Immature natural killer cell (primary cell): Measurements from ENCODE around the gene EVI5L. TPM values are rescaled to one million over a fixed set of nuclear protein-coding genes. Genes with fewer than 3 reads are reported as not detected.
"Not testable (repeated sequence)": the region's sequence is repeated elsewhere in the genome, so short reads cannot be mapped to it uniquely, and the experiment has no call there.

Source experiments
- DNase-seq, 3 donors: peaks; one replicate each; pipeline ENCODE4 v3.0.0; 2022; ENCODE audit warnings: mixed read lengths in 1 of 3
- H3K27ac Mint-ChIP-seq, 6 donors: one replicate each; pipeline ENCODE4 v1.8.0; 2020; ENCODE audit warnings: mixed read lengths in 6 of 6, mild to moderate bottlenecking in 5 of 6, inconsistent platforms in 4 of 6, moderate library complexity in 3 of 6
- H3K27me3 Mint-ChIP-seq, 3 donors: one replicate each; pipeline ENCODE4 v1.8.0; 2020 to 2021; ENCODE audit warnings: low read depth in 3 of 3, mild to moderate bottlenecking in 3 of 3, mixed read lengths in 3 of 3, moderate library complexity in 3 of 3, inconsistent platforms in 1 of 3
- H3K36me3 Mint-ChIP-seq, 3 donors: one replicate each; pipeline ENCODE4 v1.8.0; 2020; ENCODE audit warnings: mixed read lengths in 3 of 3, inconsistent platforms in 2 of 3, mild to moderate bottlenecking in 2 of 3
- H3K4me1 Mint-ChIP-seq, 2 donors: one replicate each; pipeline ENCODE4 v1.8.0; 2020; ENCODE audit warnings: inconsistent platforms in 2 of 2, mild to moderate bottlenecking in 2 of 2, mixed read lengths in 2 of 2, moderate library complexity in 1 of 2
- H3K4me3 Mint-ChIP-seq, 5 donors: one replicate each; pipeline ENCODE4 v1.8.0; 2020; ENCODE audit warnings: mild to moderate bottlenecking in 5 of 5, mixed read lengths in 5 of 5, inconsistent platforms in 3 of 5, moderate library complexity in 3 of 5
- H3K9me3 Mint-ChIP-seq, 6 donors: one replicate each; pipeline ENCODE4 v1.8.0; 2020; ENCODE audit warnings: mild to moderate bottlenecking in 6 of 6, mixed read lengths in 6 of 6, inconsistent platforms in 4 of 6, moderate library complexity in 3 of 6
- polyA plus RNA-seq, 3 donors: library from polyadenylated mRNA; unstranded; fragments of 300-500 nt; fragmentation: Illumina TruSeq; gene quantifications; one replicate each; pipeline ENCODE4 v1.2.3, GENCODE V29; 2021

The EVI5L gene
- polyA plus RNA-seq, 3 donors from 2014 or later = 1.6 to 5.1 (median 2.7) TPM

GRCh38 chr19:7795555-7796161 is 34.4 kb upstream of the EVI5L start:
- H3K27ac Mint-ChIP-seq = no peak overlapping the region

GRCh38 chr19:7799640-7800355 is 30.2 kb upstream of the EVI5L start:
- Mint-ChIP-seq H3K36me3 (no peaks in the 10 kb centered on the region), H3K4me3 (no peak overlapping the region), H3K27ac (peak overlapping the region in 1 of 6 donors; percentile 22), H3K9me3 (no peaks in the 10 kb centered on the region), H3K27me3 (peaks cover 3 to 17% (median 8%) of the 10 kb centered on the region in 3 donors), H3K4me1 (peaks cover 0 to 1% of the 10 kb centered on the region in 2 donors)
- peak; percentile 41 to 50 (median 48) for DNase-seq

More at GRCh38 chr19:7795555-7796161, 34.4 kb upstream of the EVI5L start:
- peaks cover 2 to 19% (median 3%) of the 10 kb centered on the region in 3 donors for H3K27me3 Mint-ChIP-seq
- peaks cover 0 to 5% (median 1%) of the 10 kb centered on the region in 6 donors for H3K9me3 Mint-ChIP-seq
- peaks cover 0 to 1% of the 10 kb centered on the region in 2 donors for H3K4me1 Mint-ChIP-seq
- DNase-seq = no peak
- H3K36me3 Mint-ChIP-seq = no peaks in the 10 kb centered on the region
- no peak overlapping the region for H3K4me3 Mint-ChIP-seq

- H3K27ac Mint-ChIP-seq = no peak overlapping the region
- DNase-seq = no peak
- no peaks in the 10 kb centered on the region for H3K36me3 Mint-ChIP-seq
- H3K9me3 Mint-ChIP-seq = no peaks in the 10 kb centered on the region
- no peak overlapping the region for H3K4me3 Mint-ChIP-seq
- H3K27me3 Mint-ChIP-seq = peaks cover 3 to 21% (median 8%) of the 10 kb centered on the region in 3 donors
- H3K4me1 Mint-ChIP-seq = peaks cover 0 to 3% of the 10 kb centered on the region in 2 donors
Observed at GRCh38 chr19:7801020-7801570, 28.9 kb upstream of the EVI5L start.

- DNase-seq = no peak
- peaks cover under 1 to 12% (median 7%) of the 10 kb centered on the region in 6 donors for H3K9me3 Mint-ChIP-seq
- peaks cover 11 to 18% of the 10 kb centered on the region in 2 donors for H3K4me1 Mint-ChIP-seq
- no peak overlapping the region for H3K27ac Mint-ChIP-seq
- H3K4me3 Mint-ChIP-seq = no peak overlapping the region
- H3K27me3 Mint-ChIP-seq = peaks cover 5 to 14% (median 7%) of the 10 kb centered on the region in 3 donors
- H3K36me3 Mint-ChIP-seq = no peaks in the 10 kb centered on the region
Observed at GRCh38 chr19:7806234-7806633, 23.8 kb upstream of the EVI5L start.

GRCh38 chr19:7806876-7807275 is 23.1 kb upstream of the EVI5L start:
- Mint-ChIP-seq H3K36me3 (peaks cover 0 to 2% (median 0%) of the 10 kb centered on the region in 3 donors), H3K4me1 (peaks cover 11 to 18% of the 10 kb centered on the region in 2 donors), H3K27ac (peak overlapping the region in 1 of 6 donors; percentile 16), H3K27me3 (peaks cover 5 to 16% (median 9%) of the 10 kb centered on the region in 3 donors), H3K9me3 (peaks cover 3 to 15% (median 13%) of the 10 kb centered on the region in 6 donors), H3K4me3 (no peak overlapping the region)
- no peak for DNase-seq

GRCh38 chr19:7808108-7808507 is 21.9 kb upstream of the EVI5L start:
- Mint-ChIP-seq H3K9me3 (peaks cover 6 to 19% (median 17%) of the 10 kb centered on the region in 6 donors), H3K27me3 (peaks cover 3 to 18% (median 4%) of the 10 kb centered on the region in 3 donors), H3K36me3 (peaks cover 0 to 5% (median 0%) of the 10 kb centered on the region in 3 donors), H3K4me1 (peaks cover 11 to 18% of the 10 kb centered on the region in 2 donors), H3K4me3 (peak overlapping the region in 3 of 5 donors; percentile 14 to 61 (median 61)), H3K27ac (no peak overlapping the region)
- no peak for DNase-seq

GRCh38 chr19:7811989-7812388 is 18.0 kb upstream of the EVI5L start:
- DNase-seq = no peak
- Mint-ChIP-seq H3K9me3 (peaks cover 8 to 19% (median 17%) of the 10 kb centered on the region in 6 donors), H3K27ac (no peak overlapping the region), H3K27me3 (peaks cover 3 to 27% (median 4%) of the 10 kb centered on the region in 3 donors), H3K36me3 (peaks cover 0 to 5% (median 0%) of the 10 kb centered on the region in 3 donors), H3K4me1 (peaks cover 23 to 29% of the 10 kb centered on the region in 2 donors), H3K4me3 (no peak overlapping the region)

- peaks cover 12 to 13% of the 10 kb centered on the region in 2 donors for H3K4me1 Mint-ChIP-seq
- peaks cover 8 to 19% (median 16%) of the 10 kb centered on the region in 6 donors for H3K9me3 Mint-ChIP-seq
- H3K27me3 Mint-ChIP-seq = peaks cover 0 to 44% (median 2%) of the 10 kb centered on the region in 3 donors
- H3K27ac Mint-ChIP-seq = no peak overlapping the region
- peak overlapping the region in 3 of 5 donors; percentile 44 to 59 (median 49) for H3K4me3 Mint-ChIP-seq
- peaks cover 0 to 5% (median 0%) of the 10 kb centered on the region in 3 donors for H3K36me3 Mint-ChIP-seq
- no peak for DNase-seq
Observed at GRCh38 chr19:7815325-7815724, 14.7 kb upstream of the EVI5L start.

- H3K4me3 Mint-ChIP-seq, H3K36me3 Mint-ChIP-seq, DNase-seq, H3K27ac Mint-ChIP-seq: not testable (repeated sequence)
- Mint-ChIP-seq H3K9me3 (peaks cover 5 to 13% (median 10%) of the 10 kb centered on the region in 6 donors), H3K27me3 (peaks cover 0 to 40% (median 2%) of the 10 kb centered on the region in 3 donors), H3K4me1 (peaks cover 12 to 13% of the 10 kb centered on the region in 2 donors)
Observed at GRCh38 chr19:7816040-7816439, 14.0 kb upstream of the EVI5L start.

GRCh38 chr19:7817801-7818200 is 12.2 kb upstream of the EVI5L start:
- Mint-ChIP-seq H3K9me3 (peaks cover 0 to 2% (median 0%) of the 10 kb centered on the region in 6 donors), H3K4me1 (peaks cover 12 to 13% of the 10 kb centered on the region in 2 donors), H3K27me3 (peaks cover 0 to 32% (median 0%) of the 10 kb centered on the region in 3 donors), H3K4me3 (no peak overlapping the region), H3K27ac (no peak overlapping the region), H3K36me3 (no peaks in the 10 kb centered on the region)
- DNase-seq = no peak

- H3K9me3 Mint-ChIP-seq = peaks cover 0 to 2% (median 0%) of the 10 kb centered on the region in 6 donors
- peaks cover 12 to 13% of the 10 kb centered on the region in 2 donors for H3K4me1 Mint-ChIP-seq
- H3K36me3 Mint-ChIP-seq = no peaks in the 10 kb centered on the region
- no peak overlapping the region for H3K4me3 Mint-ChIP-seq
- no peak for DNase-seq
- H3K27me3 Mint-ChIP-seq = peaks cover 2 to 30% (median 2%) of the 10 kb centered on the region in 3 donors
- H3K27ac Mint-ChIP-seq = no peak overlapping the region
Observed at GRCh38 chr19:7818806-7819205, 11.2 kb upstream of the EVI5L start.

GRCh38 chr19:7819337-7819736 is 10.7 kb upstream of the EVI5L start:
- Mint-ChIP-seq H3K27ac (no peak overlapping the region), H3K36me3 (no peaks in the 10 kb centered on the region), H3K27me3 (peaks cover 2 to 25% (median 3%) of the 10 kb centered on the region in 3 donors), H3K9me3 (peaks cover 0 to 2% (median 0%) of the 10 kb centered on the region in 6 donors), H3K4me1 (peaks cover 12 to 13% of the 10 kb centered on the region in 2 donors), H3K4me3 (no peak overlapping the region)
- DNase-seq = no peak

- no peak for DNase-seq
- Mint-ChIP-seq H3K27me3 (peaks cover 2 to 25% (median 3%) of the 10 kb centered on the region in 3 donors), H3K27ac (no peak overlapping the region), H3K9me3 (no peaks in the 10 kb centered on the region), H3K36me3 (no peaks in the 10 kb centered on the region), H3K4me1 (peaks cover 3 to 4% of the 10 kb centered on the region in 2 donors), H3K4me3 (no peak overlapping the region)
Observed at GRCh38 chr19:7820588-7820987, 9.4 kb upstream of the EVI5L start.
